Sciatic nerve (tissue), 2 donors: ENCODE results near the gene TMEM163. TPM values are rescaled to one million over a fixed set of nuclear protein-coding genes. Genes with fewer than 3 reads are reported as not detected.
A peak's percentile ranks its signal among the peaks of the same experiment; 100 is the strongest.

Source experiments
- ATAC-seq: fragments of 200-7000 bp; cut with Tn5 transposase; one replicate; pipeline ENCODE4 v1.9.1; 2020; ENCODE audit warnings: mild to moderate bottlenecking, moderate library complexity
- DNase-seq: peaks from one replicate; pipeline ENCODE4 v3.0.0-alpha.2; 2020; ENCODE audit warnings: low spot score
- intact Hi-C: fragments of 100-400 bp; cut with DNase I; formaldehyde crosslinking; loops from one replicate; pipeline ENCODE4 v1.14.2; 2022
- total RNA-seq: library from RNA; stranded (reverse); fragmentation: NEBNext Ultra II Directional; extraction: Animal tissue kit (Norgen Biotek cat#: 25700); gene quantifications from one replicate; pipeline ENCODE4 v1.2.1, GENCODE V29; 2021
- donor health status: DM: no; HTN: no; CAD: no.
- donor health status: DM: no; HTN: no; CAD: no.

The TMEM163 gene
- total RNA-seq, 1 donor from 2014 or later: 0.45 TPM

GRCh38 chr2:134416018-134416417 is 302.8 kb downstream of the TMEM163 start:
- intact Hi-C loops: no loop called here
- no peak for DNase-seq
- ATAC-seq: no peak

DNA sequence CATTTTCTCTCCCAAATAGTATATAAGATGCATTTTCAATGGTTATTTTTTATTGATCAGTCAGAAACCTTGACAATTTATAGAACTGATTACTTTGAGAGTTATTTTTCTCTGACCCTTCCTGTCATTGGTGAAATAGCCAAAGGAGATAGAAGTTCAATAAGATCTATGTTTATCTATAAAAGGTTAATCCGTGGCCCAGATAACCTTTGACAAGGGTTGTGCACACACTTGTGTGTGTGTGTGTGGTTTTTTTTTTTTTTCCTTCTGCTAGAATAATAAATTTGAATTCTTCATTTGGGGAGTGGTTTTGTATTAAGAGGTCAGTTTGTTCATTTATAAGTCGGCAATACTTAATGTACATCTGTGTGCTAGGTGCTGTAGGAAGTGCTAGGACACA is 304.9 kb downstream of the TMEM163 start:
- no peak for ATAC-seq
- no peak for DNase-seq
- intact Hi-C loops: no loop called here

DNA sequence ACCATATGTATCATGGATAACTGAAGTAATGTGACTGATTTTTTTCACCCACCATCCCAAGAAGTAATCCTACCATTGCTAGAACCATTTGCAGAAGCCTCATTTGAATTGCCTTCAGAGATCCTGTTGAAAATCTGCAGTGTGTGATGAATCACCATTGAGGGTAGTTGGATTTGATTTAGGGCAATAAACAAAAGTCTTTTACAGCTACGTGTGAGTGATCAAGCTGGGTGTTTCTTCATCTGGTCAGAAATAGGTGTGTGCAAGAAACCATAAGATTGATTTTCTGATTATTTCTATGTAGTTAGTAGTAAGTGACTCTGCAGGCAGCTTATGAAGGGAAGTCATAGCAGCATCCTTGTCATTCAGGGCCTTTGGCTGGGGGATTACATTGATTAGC is 305.4 kb downstream of the TMEM163 start:
- DNase-seq (no peak), ATAC-seq (no peak)
- intact Hi-C loops: no loop called here

DNA sequence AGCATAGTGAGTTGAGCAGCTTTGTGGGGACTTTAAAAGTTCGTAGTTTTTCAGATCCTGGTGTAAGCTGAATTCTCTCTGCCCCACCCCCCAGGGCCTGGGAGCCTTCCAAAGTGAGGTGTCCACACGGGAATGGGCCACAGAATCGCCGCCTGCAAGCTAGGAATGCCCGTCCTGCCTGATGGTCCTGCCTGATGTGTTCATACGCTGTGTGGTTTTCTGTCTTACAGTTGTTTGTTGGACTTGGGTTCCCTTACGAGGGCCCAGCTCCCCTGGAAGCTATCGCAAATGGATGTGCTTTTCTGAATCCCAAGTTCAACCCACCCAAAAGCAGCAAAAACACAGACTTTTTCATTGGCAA is 306.2 kb downstream of the TMEM163 start:
- intact Hi-C loops: no loop called here
- peak; percentile 38 for ATAC-seq
- peak; percentile 70 for DNase-seq

DNA sequence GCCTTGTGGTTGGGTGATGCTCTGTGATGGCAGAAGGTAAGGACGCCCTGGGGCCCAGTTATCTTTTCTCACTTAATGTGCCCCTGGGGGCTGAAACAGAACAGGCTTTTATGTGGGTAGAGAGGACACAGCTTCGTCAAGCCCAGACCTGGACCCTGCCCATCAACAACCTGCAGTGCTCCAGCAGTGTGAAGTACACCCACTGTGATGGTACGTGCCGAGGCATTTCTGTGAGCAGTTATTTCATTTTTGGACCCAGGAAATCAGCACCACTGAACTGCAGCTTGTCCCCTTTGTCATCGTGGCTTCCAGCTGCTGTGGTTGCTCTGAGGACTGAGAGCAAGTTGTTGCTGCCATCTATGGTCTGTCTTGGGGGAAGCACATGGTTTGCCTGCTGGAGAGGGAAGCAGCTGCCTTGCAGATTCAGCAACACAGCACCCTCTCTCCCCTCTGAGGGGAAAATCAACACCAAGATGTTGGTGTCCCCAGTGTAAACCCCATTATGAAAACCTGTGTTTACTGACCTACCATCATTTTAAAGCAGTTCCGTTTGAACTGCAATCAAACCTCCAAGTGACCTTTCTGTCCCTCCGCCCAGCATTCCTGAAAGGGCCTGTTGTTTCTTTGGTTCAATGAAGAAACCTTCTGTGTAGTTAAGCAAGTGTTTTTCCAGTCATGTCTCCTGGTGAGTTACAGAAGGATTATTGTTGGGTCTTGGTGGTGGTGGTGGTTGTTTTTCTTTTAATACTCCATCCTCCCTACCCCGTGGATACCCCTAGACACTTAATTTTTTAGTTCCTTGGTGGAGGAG is 306.8 kb downstream of the TMEM163 start:
- intact Hi-C loops: no loop called here
- DNase-seq (peak; percentile 83), ATAC-seq (peak; percentile 98)

DNA sequence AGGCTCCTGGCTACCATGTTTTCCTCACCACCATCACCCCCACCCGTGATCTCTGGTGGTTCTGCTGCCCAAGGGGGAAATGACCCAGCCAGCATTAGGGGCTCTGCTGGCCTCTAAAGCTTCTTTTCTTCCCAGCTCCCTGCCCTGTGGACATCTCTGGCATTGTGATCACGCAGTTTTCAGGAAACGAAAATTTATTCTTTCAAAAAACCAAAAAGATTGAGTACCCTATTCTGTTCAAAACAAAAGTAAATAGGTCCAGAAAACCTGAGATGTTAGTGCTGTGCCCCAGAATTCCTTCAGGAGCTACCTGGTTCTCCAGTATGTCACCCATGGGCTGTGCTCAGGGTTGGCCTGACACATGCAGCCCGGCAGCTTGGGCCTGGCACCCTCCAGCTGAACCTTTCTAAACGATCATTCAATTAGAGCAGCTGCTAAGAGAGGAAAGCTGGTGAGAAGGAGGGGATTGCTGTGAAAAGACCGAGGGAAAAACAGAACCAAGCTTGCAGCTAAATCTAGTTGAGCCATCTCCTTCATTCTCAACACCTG is 307.4 kb downstream of the TMEM163 start:
- intact Hi-C loops: no loop called here
- ATAC-seq (peak; percentile 11), DNase-seq (no peak)

GRCh38 chr2:134410831-134411231 is 308.0 kb downstream of the TMEM163 start:
- DNase-seq (no peak), ATAC-seq (no peak)
- intact Hi-C loops: no loop called here

GRCh38 chr2:134410006-134410405 is 308.8 kb downstream of the TMEM163 start:
- intact Hi-C loops: no loop called here
- no peak for ATAC-seq

DNA sequence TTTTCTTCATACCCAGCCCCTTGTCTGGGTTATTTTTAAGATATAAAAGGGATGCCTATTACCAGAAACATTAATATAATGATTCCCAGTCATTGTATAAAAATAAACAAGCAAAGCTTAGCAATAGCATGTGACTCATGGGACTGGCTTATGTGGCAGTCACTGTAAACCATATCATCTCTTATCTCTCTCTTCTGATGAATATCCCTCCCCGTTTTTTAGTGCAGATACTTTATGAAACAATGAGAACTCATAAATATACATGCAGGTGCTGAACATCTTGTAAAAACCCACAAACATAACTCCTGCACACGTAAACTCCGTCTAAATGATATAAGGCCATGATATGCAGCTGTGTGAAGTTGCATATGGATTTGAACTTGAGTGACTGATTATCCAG is 310.0 kb downstream of the TMEM163 start:
- DNase-seq (no peak), ATAC-seq (no peak)
- intact Hi-C loops: loop anchor here (10.0 kb wide), 1 partner anchor 154 kb away; the partner anchor contains the start of gene MGAT5

More at GRCh38 chr2:134410006-134410405, 308.8 kb downstream of the TMEM163 start:
- DNase-seq: no peak

GRCh38 chr2:134408386-134408785 is 310.4 kb downstream of the TMEM163 start:
- intact Hi-C loops: loop anchor here (10.0 kb wide), 1 partner anchor 154 kb away; the partner anchor contains the start of gene MGAT5

GRCh38 chr2:134407154-134407890 is 311.5 kb downstream of the TMEM163 start:
- ATAC-seq: no peak
- intact Hi-C loops: loop anchor here (10.0 kb wide), 1 partner anchor 153 kb away; the partner anchor contains the start of gene MGAT5
- DNase-seq: no peak

More at GRCh38 chr2:134408386-134408785, 310.4 kb downstream of the TMEM163 start:
- ATAC-seq (no peak), DNase-seq (no peak)

- intact Hi-C loops: loop anchor here (10.0 kb wide), 1 partner anchor 152 kb away; the partner anchor contains the start of gene MGAT5
Observed at GRCh38 chr2:134406736-134407135, 312.1 kb downstream of the TMEM163 start.

GRCh38 chr2:134406311-134406710 is 312.5 kb downstream of the TMEM163 start:
- DNase-seq (no peak), ATAC-seq (no peak)
- intact Hi-C loops: loop anchor here (10.0 kb wide), 1 partner anchor 152 kb away; the partner anchor contains the start of gene MGAT5

More at GRCh38 chr2:134406736-134407135, 312.1 kb downstream of the TMEM163 start:
- DNase-seq: no peak
- ATAC-seq: no peak

Other genes with a start within 250 kb of the TMEM163 start
- gene ACMSD, start 119.6 kb upstream of the TMEM163 start, total RNA-seq: not detected
- 56.7 TPM for gene CCNT2, start 199.8 kb upstream of the TMEM163 start, total RNA-seq